GM18499 (cell line): ENCODE data around the gene EGFL6.
"Not testable (repeated sequence)": the region's sequence is repeated elsewhere in the genome, so short reads cannot be mapped to it uniquely, and the experiment has no call there.

Experiments
- ATAC-seq: cut with Tn5 transposase; IDR thresholded peaks from one replicate; pipeline ENCODE4 v1.9.1; 2021; ENCODE audit warnings: moderate number of reproducible peaks; ENCODE audit not compliant: insufficient read depth, unreplicated experiment

The EGFL6 gene

DNA sequence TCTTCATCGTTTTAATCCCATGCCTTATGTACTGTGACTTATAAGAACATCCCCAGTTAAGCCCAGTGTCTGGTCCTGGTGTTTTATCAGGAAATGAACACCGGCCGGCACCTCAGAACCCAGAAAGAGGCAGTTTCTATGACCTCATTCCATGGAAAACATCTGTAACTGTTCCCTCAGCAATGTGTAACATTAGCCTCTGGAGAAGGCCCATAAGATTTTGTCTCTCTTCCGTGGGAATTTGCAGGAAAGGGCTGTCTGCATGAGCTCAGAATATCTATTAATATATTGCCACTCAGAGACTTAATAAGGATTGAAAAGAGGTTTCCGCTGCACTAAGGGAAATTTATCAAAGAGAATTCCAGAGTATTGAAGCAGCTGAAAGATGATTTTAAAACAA, 80.4 kb downstream of the EGFL6 start:
- ATAC-seq, result no peak

DNA sequence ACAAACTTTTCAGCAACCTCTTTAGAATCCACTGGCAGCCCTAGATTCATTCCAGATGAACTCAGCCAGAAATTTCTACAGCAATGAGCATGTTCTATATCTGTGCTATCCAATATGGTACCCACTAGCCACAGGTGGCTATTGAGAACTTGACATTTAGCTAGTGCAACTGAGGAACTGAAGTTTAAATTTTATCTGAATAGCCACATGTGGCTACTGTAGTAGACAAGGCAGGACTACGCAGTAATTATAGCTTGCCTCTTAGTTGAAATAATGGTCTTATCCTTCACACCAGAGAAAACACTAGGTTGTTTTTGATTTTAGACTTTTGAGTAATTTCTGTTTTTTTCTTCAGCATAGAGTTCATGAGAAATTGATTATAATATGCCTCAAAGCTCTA, 80.9 kb downstream of the EGFL6 start:
- ATAC-seq, result no peak

DNA sequence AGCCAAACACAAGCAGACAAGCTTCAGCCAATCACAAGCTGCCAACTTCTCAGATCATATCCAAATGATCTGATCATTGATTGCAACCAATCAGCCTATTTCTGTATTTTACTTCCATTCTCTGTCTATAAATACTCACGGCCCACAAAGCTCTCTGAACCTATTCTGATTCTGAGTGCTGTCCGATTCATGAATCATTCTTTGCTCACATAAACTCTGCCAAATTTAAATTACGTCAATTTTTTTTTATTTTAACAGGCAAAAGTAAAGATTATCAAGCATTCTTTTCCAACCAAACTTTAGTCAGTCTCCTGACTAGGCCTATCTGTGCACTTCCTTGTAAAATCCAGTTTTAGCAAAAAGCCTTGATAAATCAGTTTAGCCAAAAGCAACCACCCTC, 81.7 kb downstream of the EGFL6 start:
- ATAC-seq, result no peak

DNA sequence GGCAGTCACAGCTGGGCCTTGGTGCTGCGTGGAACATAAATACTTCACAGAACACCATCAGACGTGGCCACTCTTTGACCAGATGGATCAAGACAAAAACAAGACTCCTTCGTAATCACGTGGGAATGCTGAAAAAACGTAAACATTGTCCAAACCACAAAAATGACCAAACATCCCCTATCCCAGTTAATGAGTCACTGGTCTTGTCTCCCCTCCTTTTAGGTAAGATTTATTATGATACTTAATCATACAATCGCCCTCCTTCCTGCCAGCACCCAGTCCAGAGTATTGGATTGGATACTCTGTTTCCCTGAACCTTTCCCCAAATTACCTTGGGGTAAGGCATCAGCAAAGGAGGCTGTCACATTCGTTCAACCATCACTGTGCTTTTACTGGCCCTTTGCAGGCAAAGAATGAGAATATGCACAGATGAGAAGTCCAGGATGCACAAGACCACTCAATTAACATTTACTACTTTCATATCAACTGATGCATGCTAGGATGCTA, 82.9 kb downstream of the EGFL6 start:
- no peak for ATAC-seq

DNA sequence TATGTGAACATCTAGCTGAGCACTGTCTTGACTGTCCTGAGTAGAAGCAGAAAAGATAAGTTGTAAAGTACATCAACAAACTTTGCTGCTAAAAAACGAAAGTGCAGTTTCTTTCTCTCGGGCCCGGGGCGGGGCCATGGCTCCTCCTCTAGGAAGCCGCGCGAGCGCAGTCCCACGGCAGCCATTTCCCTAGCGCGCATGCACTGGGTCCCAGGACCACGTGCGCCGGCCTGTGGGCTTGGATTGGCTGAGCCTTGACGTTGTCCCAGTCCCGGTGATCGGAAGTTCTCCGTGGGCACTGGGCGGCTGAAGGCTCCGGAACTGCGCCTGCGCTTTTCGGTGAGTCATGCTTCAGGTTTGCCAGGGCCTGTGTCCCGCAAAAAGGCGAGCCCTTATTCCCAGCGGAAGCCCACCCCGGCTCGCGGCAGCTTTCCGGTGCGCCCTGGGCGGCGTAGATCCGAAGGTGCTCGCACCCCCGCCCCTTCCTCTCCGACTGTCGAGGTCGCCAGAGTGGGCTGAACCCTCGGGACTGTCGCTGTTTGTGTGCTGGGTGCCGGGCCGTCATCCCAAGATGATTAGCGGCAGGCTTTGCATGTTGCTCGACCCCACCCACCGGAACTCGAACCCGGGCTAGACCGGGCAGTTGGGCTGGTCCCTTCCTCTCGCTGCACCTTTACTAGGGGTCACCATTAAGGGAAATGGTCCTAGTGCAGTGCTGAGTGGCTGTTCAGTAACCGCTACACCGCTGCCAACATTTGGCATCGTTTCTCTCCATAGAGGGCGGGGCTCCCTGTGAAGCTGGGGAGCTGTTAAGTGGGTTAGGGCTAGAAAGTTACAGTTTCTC, 83.7 kb downstream of the EGFL6 start, which contains the start of gene TCEANC:
Gene TCEANC (plus strand): TSS at position 292 of the 844 bp plus-strand sequence. CDS start 9,368 bp downstream, outside the sequence.
- ATAC-seq, result peak; percentile 88

DNA sequence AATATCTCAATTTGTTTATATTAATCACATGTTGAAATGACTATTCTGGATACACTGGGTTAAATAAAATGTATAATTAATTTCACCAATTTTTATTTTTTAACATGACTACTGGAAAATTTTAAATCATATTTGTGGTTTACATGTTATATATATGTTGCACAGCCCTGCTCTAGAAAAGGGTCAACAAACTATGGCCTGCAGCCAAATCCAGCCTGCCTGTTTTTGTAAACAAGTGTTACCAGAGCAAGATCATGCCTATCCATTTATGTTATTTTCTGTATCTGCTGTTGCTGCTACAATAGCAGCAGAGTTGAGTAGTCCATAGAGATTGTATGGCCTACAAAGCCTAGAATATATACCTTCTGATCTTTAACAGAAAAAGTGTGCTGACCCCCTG, 84.7 kb downstream of the EGFL6 start:
- ATAC-seq, result no peak

DNA sequence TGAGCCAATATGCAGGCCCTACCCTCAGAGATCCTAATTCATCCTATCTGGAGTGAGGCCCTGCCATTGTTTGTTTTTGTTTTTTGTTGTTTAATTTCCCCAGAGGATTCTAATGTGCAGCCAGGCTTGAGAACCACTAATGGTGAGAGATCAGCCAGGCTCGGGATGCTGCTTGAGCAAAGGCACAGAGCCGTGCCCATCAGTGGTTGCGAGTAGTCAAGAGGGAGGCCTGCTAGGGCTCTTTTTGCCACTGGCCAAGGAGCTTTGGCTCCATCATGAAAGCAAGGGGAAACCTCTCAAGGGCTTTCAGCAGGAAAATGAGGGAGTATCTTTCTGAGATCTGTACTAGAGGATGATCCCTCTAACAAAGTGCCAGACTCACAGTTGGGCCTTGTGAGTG, 86.3 kb downstream of the EGFL6 start:
- no peak for ATAC-seq

DNA sequence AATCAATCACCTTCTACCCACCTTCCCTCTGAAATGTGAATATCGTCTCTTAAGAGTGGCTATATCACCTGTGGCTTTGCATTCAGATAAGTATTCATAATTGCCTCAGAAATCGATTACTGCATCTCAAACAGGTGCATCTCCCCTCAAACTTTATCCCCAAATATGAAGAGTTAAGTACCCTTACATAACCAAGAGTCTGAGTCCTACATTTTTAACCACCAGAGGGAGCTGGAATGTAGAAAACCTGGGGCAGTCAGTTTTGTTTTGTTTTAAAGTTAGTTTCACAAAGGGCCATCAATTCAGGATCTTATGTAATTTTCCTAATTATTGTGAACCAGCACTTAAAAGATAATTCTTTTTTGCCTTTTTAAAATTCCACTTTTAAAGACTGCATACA, 89.2 kb downstream of the EGFL6 start:
- ATAC-seq, result no peak

DNA sequence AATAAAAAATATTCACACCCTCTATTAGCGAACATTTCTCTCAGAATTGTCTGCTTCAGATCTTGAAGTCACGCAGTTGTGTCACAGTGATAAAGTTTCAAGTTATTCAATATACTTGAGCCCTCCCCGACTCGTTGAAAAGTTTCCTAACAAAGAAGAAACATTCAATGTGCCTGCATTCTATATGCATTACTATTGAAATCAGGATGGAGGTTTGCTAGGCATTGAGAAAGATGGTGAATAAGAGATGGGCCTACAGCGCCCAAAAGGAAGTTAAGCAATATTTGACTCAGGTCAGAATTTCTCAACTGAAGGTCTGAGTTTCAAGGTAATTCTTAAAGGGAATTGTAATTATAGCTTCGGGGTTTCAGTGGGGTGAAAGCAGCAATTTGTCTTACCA, 89.7 kb downstream of the EGFL6 start:
- ATAC-seq, result no peak

DNA sequence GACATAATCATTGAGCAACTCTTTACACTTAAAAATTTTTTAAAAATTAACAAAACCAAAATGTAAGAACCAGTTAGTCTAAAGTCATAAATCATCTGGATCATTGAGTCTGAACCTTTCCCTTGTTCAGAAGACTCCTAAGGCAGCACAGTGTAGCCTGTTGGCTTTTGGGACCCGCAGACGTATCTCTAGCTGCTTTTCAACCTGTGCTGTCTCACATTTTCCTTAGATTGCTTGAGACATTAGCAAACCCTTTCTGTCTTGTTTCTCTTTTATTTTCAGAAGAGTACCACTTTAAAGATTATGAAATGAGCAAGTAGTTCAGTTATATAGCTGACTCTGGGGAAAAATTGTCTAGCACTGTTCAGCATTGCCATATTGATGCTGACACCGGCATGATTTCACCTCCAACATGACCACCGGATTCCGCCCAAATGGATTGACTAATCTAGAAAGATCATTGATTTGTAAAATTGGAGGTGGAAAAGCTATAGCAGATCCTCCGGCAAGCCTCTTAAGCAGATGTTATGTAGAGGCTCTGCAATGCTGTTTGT, 92.4 kb downstream of the EGFL6 start:
- no peak for ATAC-seq

DNA sequence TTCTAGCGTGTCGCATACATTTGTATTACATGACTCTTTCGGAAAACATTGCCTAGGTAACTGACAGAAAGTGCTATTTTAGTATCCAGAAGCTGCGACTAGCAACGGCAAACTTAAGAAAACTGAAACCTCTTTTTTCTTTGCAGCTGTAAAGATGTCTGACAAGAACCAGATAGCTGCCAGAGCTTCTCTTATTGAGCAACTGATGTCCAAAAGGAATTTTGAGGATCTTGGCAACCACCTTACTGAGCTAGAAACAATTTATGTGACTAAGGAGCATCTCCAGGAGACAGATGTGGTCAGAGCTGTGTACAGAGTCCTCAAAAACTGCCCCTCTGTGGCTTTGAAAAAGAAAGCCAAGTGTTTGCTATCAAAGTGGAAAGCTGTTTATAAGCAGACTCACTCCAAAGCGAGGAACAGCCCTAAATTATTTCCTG, 93.0 kb downstream of the EGFL6 start:
- ATAC-seq, result no peak

DNA sequence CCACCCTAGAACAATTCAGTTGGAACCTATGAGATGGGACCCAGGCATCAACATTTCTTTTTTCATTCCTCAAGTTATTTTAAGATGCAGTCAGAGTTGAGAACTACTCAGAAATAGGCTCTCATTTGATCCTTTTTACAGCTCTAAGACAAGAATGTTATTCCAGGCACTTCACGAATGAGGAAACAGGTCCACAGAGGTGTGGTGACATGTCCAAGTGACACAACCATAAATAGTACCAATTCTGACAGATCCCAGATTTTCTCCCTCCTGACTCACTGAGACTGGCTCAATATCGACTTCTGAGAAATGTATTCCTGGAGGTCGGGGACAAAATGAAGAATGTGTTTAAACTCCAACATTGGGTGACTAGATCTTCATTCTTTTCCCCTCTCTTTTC, 94.6 kb downstream of the EGFL6 start:
- ATAC-seq, result no peak

DNA sequence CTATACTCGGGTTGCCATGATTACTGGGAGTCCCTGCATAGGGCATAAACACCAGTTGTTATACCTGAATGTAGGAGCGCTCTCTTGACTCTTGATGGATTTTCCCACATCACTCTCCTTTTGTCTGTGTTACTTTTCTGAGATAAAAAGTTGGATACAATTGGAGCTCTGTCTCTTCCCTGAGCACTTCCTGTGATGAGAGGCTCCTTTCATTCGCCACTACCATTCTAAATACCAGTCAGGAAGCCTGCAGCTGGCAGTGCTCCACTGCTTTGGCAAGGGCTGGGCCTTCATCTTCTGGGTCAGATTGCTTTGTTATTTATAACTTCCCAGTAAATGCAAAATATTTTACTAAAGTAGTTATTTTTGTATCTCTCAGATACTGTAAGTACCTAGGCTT, 97.4 kb downstream of the EGFL6 start:
- no peak for ATAC-seq

DNA sequence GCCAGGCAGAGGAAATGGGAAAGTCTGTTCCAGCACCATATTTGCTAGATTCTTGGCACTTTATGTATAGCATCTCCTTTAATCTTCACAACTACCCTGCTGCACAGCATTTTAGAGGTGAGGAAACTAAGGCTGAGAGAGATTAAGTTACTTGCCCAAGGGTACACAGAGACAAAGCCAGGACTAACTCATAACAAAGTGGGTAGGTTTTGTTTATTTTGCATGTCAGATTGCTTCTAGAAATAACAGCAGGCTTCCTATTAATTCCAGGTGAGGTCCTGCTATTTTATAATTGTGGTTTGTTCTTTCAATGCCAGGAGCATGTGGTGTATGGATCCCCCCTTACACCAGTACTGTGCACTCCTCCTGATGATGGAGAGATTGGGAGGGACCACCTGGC, 98.5 kb downstream of the EGFL6 start:
- ATAC-seq, result no peak

DNA sequence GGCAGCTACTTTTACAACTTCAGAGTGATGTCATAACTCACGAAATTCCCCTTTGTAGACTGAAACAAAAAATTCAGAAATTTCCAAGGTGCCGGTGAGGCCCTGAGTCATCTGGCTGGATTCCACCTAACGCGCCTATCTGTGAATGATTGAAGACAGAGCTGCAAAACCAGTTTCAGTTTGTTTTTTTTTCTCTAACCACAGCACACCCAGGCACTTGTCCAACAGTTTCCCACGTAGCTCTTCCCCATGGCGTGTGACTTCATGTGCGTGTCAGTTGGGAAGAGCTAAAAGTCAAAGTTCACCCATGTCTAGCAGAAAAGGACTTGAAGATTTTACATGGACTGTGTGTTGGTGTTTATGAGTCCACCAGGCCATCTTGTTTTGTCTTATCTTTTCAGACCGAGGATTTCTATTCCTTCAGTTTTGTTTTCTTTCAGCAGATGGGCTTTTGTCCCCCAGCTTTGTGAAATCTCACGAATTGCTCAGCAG, 99.9 kb downstream of the EGFL6 start:
- peak; percentile 85 for ATAC-seq

DNA sequence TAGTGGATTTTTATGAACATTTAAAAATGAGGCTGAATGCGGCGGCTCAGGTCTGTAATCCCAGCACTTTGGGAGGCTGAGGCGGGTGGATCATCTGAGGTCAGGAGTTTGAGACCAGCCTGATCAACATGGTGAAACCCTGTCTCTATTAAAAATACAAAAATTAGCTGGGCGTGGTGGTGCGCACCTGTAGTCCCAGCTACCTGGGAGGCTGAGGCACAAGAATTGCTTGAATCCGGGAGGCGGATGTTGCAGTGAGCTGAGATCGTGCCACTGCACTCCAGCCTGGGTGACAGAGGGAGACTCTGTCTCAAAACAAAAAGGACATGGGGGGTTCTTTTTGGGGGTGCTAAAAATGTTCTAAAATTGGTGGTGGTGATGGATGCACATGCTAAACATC, 100.4 kb downstream of the EGFL6 start:
- not testable (repeated sequence) for ATAC-seq

DNA sequence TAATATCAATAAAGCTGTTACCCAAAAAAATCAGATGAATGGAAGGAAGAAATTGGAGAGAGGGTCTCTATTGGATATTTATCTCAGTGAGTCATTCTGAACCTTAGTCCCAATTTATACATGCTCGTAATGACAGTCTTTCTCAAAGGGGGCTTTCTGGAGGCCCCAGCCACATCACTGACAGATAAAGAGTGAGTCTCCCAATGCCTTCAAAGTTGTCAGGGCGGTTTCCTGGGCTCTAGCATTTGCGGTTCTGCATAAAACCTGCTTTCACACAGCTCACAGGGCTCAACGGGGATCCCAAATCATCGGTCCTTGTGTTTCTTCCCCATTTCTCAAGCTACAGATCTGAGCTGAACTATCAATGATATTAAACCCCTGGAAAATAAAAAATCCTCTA, 100.8 kb downstream of the EGFL6 start:
- no peak for ATAC-seq

DNA sequence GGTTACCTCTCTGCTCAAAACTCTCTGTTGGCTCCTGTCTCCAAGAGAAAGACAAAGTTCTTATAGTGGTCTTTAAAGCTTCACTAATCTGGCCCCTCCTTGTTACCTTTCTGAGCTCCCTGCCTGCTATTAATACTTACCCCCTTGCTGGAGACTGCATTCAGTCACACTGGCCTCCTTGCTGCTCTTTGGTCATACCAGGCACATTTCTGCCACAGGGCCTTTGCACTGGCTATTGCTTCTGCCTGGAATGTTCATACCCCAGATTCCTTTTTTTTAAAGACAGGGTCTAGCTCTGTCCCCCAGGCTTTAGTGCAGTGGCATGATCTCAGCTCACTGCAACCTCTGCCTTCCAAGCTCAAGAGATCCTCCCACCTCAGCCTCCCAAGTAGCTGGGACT, 103.6 kb downstream of the EGFL6 start:
- ATAC-seq, result no peak

DNA sequence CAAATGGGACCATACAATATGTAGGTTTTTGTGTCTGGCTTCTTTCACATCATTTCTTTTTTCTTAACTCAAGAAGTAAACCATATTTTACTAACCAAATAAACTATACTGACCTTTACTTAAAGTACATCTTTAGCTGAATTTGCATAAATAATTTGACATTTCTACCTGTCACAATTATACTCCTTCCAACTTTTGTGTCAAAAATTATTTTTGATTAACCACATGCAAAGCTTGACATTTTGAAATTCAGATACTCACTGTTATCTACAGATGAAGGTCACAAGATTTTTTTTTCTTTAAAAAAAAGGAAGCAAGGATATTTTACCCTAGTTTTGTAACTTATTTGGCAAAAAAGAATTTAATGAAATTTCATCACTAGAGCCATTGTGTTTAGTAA, 107.5 kb downstream of the EGFL6 start:
- no peak for ATAC-seq

DNA sequence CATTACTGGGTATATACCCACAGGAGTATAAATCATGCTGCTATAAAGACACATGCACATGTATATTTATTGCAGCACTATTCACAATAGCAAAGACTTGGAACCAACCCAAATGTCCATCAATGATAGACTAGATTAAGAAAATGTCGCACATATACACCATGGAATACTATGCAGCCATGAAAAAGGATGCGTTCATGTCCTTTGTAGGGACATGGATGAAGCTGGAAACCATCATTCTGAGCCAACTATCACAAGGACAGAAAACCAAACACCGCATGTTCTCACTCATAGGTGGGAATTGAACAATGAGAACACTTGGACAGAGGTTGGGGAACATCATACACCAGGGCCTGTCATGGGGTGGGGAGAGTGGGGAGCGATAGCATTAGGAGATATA, 110.3 kb downstream of the EGFL6 start:
- not testable (repeated sequence) for ATAC-seq

DNA sequence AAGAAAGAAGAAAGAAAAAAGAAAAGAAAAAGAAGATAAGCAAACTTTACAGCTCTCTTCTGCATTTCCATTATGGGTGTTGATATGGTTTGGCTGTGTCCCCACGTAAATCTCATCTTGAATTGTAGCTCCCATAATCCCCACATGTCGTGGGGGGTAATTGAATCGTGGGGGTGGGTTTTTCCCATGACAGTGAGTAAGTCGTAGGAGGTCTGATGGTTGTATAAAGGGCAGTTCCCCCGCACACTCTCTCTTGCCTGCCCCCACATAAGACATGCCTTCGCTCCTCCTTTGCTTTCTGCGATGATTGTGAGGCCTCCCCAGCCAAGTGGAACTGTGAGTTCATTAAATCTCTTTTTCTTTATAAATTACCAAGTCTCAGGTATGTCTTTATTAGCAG, 112.2 kb downstream of the EGFL6 start:
- ATAC-seq, result no peak
